Measurements from ENCODE around the gene FREM2. TPM values are rescaled to one million over a fixed set of nuclear protein-coding genes. Genes with fewer than 3 reads are reported as not detected.

FREM2 gene
- total RNA-seq, 1 donor from 2014 or later: 13.9 TPM

- Histone ChIP-seq H3K36me3 (no peaks in the 10 kb centered on the region), H3K27ac (no peak overlapping the region), H3K4me3 (no peak overlapping the region), H3K4me1 (no peaks in the 10 kb centered on the region), H3K27me3 (no peaks in the 10 kb centered on the region), H3K9me3 (no peaks in the 10 kb centered on the region)
- intact Hi-C loops (cut with DNase I): no loop called here
- ATAC-seq (no peak), DNase-seq (no peak)
- TF ChIP-seq CTCF (IDR thresholded peaks at IDR 0.05): no peak
Measured at GRCh38 chr13:38752686-38753085, 65.8 kb downstream of the FREM2 start.

GRCh38 chr13:38753878-38754277 lies 67.0 kb downstream of the FREM2 start:
- H3K4me3 ChIP-seq: no peak overlapping the region
- H3K27me3 ChIP-seq: no peaks in the 10 kb centered on the region
- H3K36me3 ChIP-seq: no peaks in the 10 kb centered on the region
- ATAC-seq (no peak), DNase-seq (no peak)
- intact Hi-C loops (cut with DNase I): no loop called here
- no peaks in the 10 kb centered on the region for H3K9me3 ChIP-seq
- no peak for TF ChIP-seq CTCF (IDR thresholded peaks at IDR 0.05)
- no peaks in the 10 kb centered on the region for H3K4me1 ChIP-seq
- no peak overlapping the region for H3K27ac ChIP-seq

GRCh38 chr13:38755793-38756192 lies 68.9 kb downstream of the FREM2 start:
- Histone ChIP-seq H3K4me1 (no peaks in the 10 kb centered on the region), H3K36me3 (no peaks in the 10 kb centered on the region), H3K27me3 (no peaks in the 10 kb centered on the region), H3K4me3 (no peak overlapping the region), H3K9me3 (no peaks in the 10 kb centered on the region), H3K27ac (no peak overlapping the region)
- ATAC-seq (no peak), DNase-seq (no peak)
- no peak for TF ChIP-seq CTCF (IDR thresholded peaks at IDR 0.05)
- intact Hi-C loops (cut with DNase I): no loop called here

- DNase-seq (no peak), ATAC-seq (no peak)
- intact Hi-C loops (cut with DNase I): no loop called here
- no peak overlapping the region for H3K27ac ChIP-seq
- no peaks in the 10 kb centered on the region for H3K36me3 ChIP-seq
- H3K9me3 ChIP-seq: no peaks in the 10 kb centered on the region
- TF ChIP-seq CTCF (IDR thresholded peaks at IDR 0.05): no peak
- no peaks in the 10 kb centered on the region for H3K4me1 ChIP-seq
- H3K27me3 ChIP-seq: no peaks in the 10 kb centered on the region
- no peak overlapping the region for H3K4me3 ChIP-seq
Measured at GRCh38 chr13:38758277-38758676, 71.4 kb downstream of the FREM2 start.

GRCh38 chr13:38759390-38759789 lies 72.5 kb downstream of the FREM2 start:
- DNase-seq (no peak), ATAC-seq (no peak)
- no peak for TF ChIP-seq CTCF (IDR thresholded peaks at IDR 0.05)
- intact Hi-C loops (cut with DNase I): no loop called here
- H3K9me3 ChIP-seq: no peaks in the 10 kb centered on the region
- H3K36me3 ChIP-seq: no peaks in the 10 kb centered on the region
- no peak overlapping the region for H3K27ac ChIP-seq
- H3K4me3 ChIP-seq: no peak overlapping the region
- no peaks in the 10 kb centered on the region for H3K4me1 ChIP-seq
- H3K27me3 ChIP-seq: no peaks in the 10 kb centered on the region

All from upper lobe of right lung (tissue), 1 donor.